OCI-LY3 (cell line): Measurements from ENCODE around the gene MAP3K10.

Experiments
- H2AFZ ChIP-seq: fragments of 200-600, 300-600 bp; shearing (Covaris generic); 2 replicates; pipeline ENCODE4 v1.6.0; 2014; ENCODE audit warnings: antibody characterized with exemption, low read depth, low read length
- H3K27ac ChIP-seq: fragments of 200-600, 300-600 bp; sonication (generic); 2 replicates; pipeline ENCODE4 v1.5.1; 2014; ENCODE audit warnings: mild to moderate bottlenecking, low read length, moderate library complexity, mixed read lengths
- H3K27me3 ChIP-seq: fragments of 200-600, 300-600 bp; sonication (generic); 2 replicates; pipeline ENCODE4 v1.6.1; 2014; ENCODE audit warnings: low read depth, low read length, mixed read lengths
- H3K36me3 ChIP-seq: fragments of 200-600, 300-600 bp; sonication (generic); replicated peaks from 2 replicates; pipeline ENCODE3; 2014; ENCODE audit warnings: low read depth, low read length, mixed read lengths
- H3K4me1 ChIP-seq: fragments of 300-600, 200-600 bp; sonication (generic); 2 replicates; pipeline ENCODE4 v1.6.1; 2014; ENCODE audit warnings: low read length, mixed read lengths
- H3K4me2 ChIP-seq: fragments of 200-600, 300-600 bp; sonication (generic); 2 replicates; pipeline ENCODE4 v1.6.1; 2014; ENCODE audit warnings: low read length, mixed read lengths
- H3K4me3 ChIP-seq: fragments of 300-600, 200-600 bp; sonication (generic); 2 replicates; pipeline ENCODE4 v1.5.1; 2014; ENCODE audit warnings: antibody characterized with exemption, mild to moderate bottlenecking, low read length, moderate library complexity
- H3K79me2 ChIP-seq: fragments of 300-600, 200-600 bp; shearing (Covaris generic); 2 replicates; pipeline ENCODE4 v1.6.1; 2014; ENCODE audit warnings: mild to moderate bottlenecking, low read length, mixed read lengths
- H3K9ac ChIP-seq: fragments of 300-600, 200-600 bp; shearing (Covaris generic); 2 replicates; pipeline ENCODE4 v1.6.0; 2014; ENCODE audit warnings: mild to moderate bottlenecking, low read length, moderate library complexity
- H3K9me3 ChIP-seq: fragments of 200-600, 300-600 bp; shearing (Covaris generic); 2 replicates; pipeline ENCODE4 v1.6.1; 2014; ENCODE audit warnings: low read length, mixed read lengths; ENCODE audit not compliant: insufficient read depth
- H4K20me1 ChIP-seq: fragments of 200-600, 300-600 bp; sonication (generic); 2 replicates; pipeline ENCODE4 v1.6.1; 2016; ENCODE audit warnings: low read length, mixed read lengths; ENCODE audit not compliant: insufficient read depth
- CTCF ChIP-seq: fragments of 200-600, 300-600 bp; sonication (generic); IDR thresholded peaks from 2 replicates; pipeline ENCODE4 v1.5.1; 2014; ENCODE audit warnings: antibody characterized with exemption, low read length, low read depth
- EZH2phosphoT487 ChIP-seq: fragments of 200-600 bp; shearing (Covaris generic); IDR thresholded peaks from 2 replicates; pipeline ENCODE4 v1.6.1; 2018; ENCODE audit warnings: antibody characterized with exemption, mixed run types, low read depth

Gene MAP3K10

GRCh38 chr19:40238775-40239174, 47.5 kb downstream of the MAP3K10 start:
- H3K4me2 ChIP-seq, result no peak overlapping the region
- H3K27me3 ChIP-seq, result no peaks in the 10 kb centered on the region
- H3K4me1 ChIP-seq, result no peaks in the 10 kb centered on the region
- no peaks in the 10 kb centered on the region for H4K20me1 ChIP-seq
- no peaks in the 10 kb centered on the region for H3K79me2 ChIP-seq
- no peak overlapping the region for H2AFZ ChIP-seq
- no peak for TF ChIP-seq CTCF
- no peak for TF ChIP-seq EZH2phosphoT487
- H3K9ac ChIP-seq, result no peak overlapping the region
- H3K27ac ChIP-seq, result no peak overlapping the region
- peaks cover 47% of the 10 kb centered on the region for H3K36me3 ChIP-seq
- H3K9me3 ChIP-seq, result no peaks in the 10 kb centered on the region
- no peak overlapping the region for H3K4me3 ChIP-seq

GRCh38 chr19:40239415-40240226, 48.4 kb downstream of the MAP3K10 start:
- peaks cover 47% of the 10 kb centered on the region for H3K36me3 ChIP-seq
- H3K9me3 ChIP-seq, result no peaks in the 10 kb centered on the region
- no peaks in the 10 kb centered on the region for H3K27me3 ChIP-seq

GRCh38 chr19:40240332-40240731, 49.1 kb downstream of the MAP3K10 start:
- H3K79me2 ChIP-seq, result no peaks in the 10 kb centered on the region
- no peak overlapping the region for H3K27ac ChIP-seq
- peaks cover 7% of the 10 kb centered on the region; the same call in 1 of the 2 replicates for H4K20me1 ChIP-seq
- peaks cover 40% of the 10 kb centered on the region for H3K36me3 ChIP-seq
- H3K4me1 ChIP-seq, result no peaks in the 10 kb centered on the region
- H3K4me2 ChIP-seq, result no peak overlapping the region
- no peaks in the 10 kb centered on the region for H3K9me3 ChIP-seq
- H3K9ac ChIP-seq, result no peak overlapping the region
- no peak overlapping the region for H2AFZ ChIP-seq
- H3K27me3 ChIP-seq, result no peaks in the 10 kb centered on the region
- H3K4me3 ChIP-seq, result no peak overlapping the region
- TF ChIP-seq CTCF (no peak), EZH2phosphoT487 (no peak)

More at GRCh38 chr19:40239415-40240226, 48.4 kb downstream of the MAP3K10 start:
- Histone ChIP-seq H4K20me1 (peaks cover 3% of the 10 kb centered on the region; the same call in 1 of the 2 replicates), H3K4me3 (no peak overlapping the region), H3K27ac (no peak overlapping the region), H3K4me1 (no peaks in the 10 kb centered on the region), H3K4me2 (no peak overlapping the region), H2AFZ (no peak overlapping the region), H3K79me2 (no peaks in the 10 kb centered on the region), H3K9ac (no peak overlapping the region)
- TF ChIP-seq EZH2phosphoT487, result no peak
- no peak for TF ChIP-seq CTCF

GRCh38 chr19:40241125-40241808, 50.0 kb downstream of the MAP3K10 start:
- H3K9ac ChIP-seq, result no peak overlapping the region
- H3K4me2 ChIP-seq, result no peak overlapping the region
- peaks cover 10% of the 10 kb centered on the region; the same call in 1 of the 2 replicates for H4K20me1 ChIP-seq
- H3K27ac ChIP-seq, result no peak overlapping the region
- no peak overlapping the region for H3K4me3 ChIP-seq
- no peaks in the 10 kb centered on the region for H3K4me1 ChIP-seq
- no peak for TF ChIP-seq EZH2phosphoT487
- TF ChIP-seq CTCF, result no peak
- no peak overlapping the region for H2AFZ ChIP-seq
- peaks cover 39% of the 10 kb centered on the region for H3K36me3 ChIP-seq
- H3K79me2 ChIP-seq, result no peaks in the 10 kb centered on the region
- no peaks in the 10 kb centered on the region for H3K27me3 ChIP-seq
- H3K9me3 ChIP-seq, result no peaks in the 10 kb centered on the region
